Inflammatory macrophage (primary cell): ENCODE measurements around the gene FGFBP2.
"Not testable (repeated sequence)": the region's sequence is repeated elsewhere in the genome, so short reads cannot be mapped to it uniquely, and the experiment has no call there.

Source experiments
- DNase-seq, 2 donors: peaks; one replicate each; pipeline ENCODE4 v3.0.0-alpha.2; 2020 to 2022

Gene FGFBP2

GRCh38 chr4:15928883-15929282 is 34.1 kb downstream of the FGFBP2 start:
- DNase-seq = no peak

DNA sequence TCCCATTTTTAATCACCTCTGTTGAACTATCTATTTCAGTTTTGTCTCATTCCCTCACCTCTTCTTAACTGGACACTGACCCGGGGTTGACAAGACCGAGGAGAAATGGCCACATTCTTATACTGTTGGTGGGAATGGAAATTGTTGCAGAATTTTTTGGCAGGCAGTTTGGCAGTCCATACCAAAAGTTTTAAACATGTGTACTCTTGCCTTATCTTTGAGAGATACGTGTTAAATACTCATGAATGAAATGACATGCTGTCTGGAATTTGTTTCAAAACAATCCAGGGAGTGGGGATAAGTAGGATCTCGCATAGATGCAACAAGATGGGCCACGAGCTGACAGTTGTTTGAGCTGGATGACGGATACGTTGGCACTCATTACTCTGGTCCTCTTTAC is 36.5 kb downstream of the FGFBP2 start:
- no peak for DNase-seq

GRCh38 chr4:15925830-15926229 is 37.1 kb downstream of the FGFBP2 start:
- DNase-seq = no peak

GRCh38 chr4:15921592-15921932 is 41.4 kb downstream of the FGFBP2 start:
- no peak for DNase-seq

GRCh38 chr4:15920723-15921591 is 42.0 kb downstream of the FGFBP2 start:
- no peak for DNase-seq

- DNase-seq = no peak
These were observed 44.4 kb downstream of the FGFBP2 start for GRCh38 chr4:15918484-15919129.

GRCh38 chr4:15917297-15917696 is 45.7 kb downstream of the FGFBP2 start:
- DNase-seq = no peak

DNA sequence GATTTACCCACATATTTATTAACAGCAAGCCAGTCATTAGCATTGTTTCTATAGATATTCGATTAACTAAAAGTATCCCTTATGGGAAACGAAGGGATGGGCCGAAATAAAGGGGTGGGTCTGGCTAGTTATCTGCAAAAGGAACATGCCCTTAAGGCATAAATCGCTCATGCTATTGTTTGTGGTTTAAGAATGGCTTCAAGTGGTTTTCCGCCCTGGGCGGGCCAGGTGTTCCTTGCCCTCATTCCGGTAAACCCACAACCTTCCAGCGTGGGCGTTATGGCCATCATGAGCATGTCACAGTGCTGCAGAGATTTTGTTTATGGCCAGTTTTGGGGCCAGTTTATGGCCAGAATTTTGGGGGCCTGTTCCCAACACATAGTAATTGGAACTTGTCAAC is 46.6 kb downstream of the FGFBP2 start:
- not testable (repeated sequence) for DNase-seq

DNA sequence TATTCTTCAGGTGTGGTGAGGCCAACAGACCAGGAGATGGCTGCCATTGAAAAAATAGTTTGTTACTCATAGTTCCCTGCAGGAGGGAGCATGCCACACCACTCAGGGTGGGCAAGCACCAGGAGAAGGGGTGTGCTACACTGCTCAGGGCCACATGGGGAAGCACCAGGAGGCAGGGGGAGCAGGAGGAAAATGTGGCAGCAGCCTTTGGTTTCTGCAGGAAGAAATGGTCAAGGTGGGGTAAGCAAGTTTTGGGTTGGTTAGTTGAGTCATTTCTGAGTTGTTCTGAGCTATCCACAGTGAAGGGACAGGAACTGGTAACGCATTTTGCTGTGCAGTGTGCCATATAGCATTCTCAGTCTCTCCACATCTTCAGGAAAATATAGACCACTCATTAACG is 48.2 kb downstream of the FGFBP2 start:
- DNase-seq = no peak

GRCh38 chr4:15914291-15914690 is 48.7 kb downstream of the FGFBP2 start:
- DNase-seq = no peak

DNA sequence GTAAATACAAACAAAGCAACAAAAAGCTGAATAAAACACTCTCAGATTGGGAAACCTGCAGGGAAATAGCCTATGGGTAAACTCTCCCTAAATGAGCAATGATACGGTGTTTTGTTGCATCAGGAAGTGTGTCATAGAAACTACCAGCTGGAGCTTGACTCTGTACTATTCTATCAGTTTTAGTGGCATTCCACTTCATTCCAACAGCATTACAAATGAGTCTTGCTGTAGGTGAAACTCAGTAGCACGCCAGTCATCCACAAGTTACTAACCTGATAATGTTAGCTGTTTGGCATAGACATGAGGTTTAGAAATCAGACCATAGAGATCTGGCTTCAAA is 49.4 kb downstream of the FGFBP2 start:
- no peak for DNase-seq

GRCh38 chr4:15912961-15913630 is 49.9 kb downstream of the FGFBP2 start:
- DNase-seq = no peak

- no peak for DNase-seq
These were observed 50.7 kb downstream of the FGFBP2 start for GRCh38 chr4:15912236-15912635.
